H1 (cell line): ENCODE data around the gene TTC39A.

Experiments used
- EZH2 ChIP-seq: fragments of 200-600 bp; sonication (generic); IDR thresholded peaks from 2 replicates; pipeline ENCODE4 v1.7.1; 2012; ENCODE audit warnings: low read depth, mild to moderate bottlenecking, moderate library complexity, low read length, inconsistent platforms; ENCODE audit not compliant: severe bottlenecking
- JUND ChIP-seq: IDR thresholded peaks from 2 replicates; pipeline ENCODE4 v1.6.1; 2011; ENCODE audit warnings: mild to moderate bottlenecking, improper control_type of control experiment, low read length
- PHF8 ChIP-seq: fragments of 200-600 bp; sonication (generic); conservative IDR thresholded peaks from 2 replicates; pipeline ENCODE4 v1.7.1; 2012; ENCODE audit warnings: low read depth, mild to moderate bottlenecking, inconsistent platforms, low read length, moderate library complexity
- POLR2A ChIP-seq, 2 experiments: IDR thresholded peaks; 1 replicate in 1 of 2; 2 replicates in 1 of 2; pipeline ENCODE4 v1.6.1; 2011; ENCODE audit warnings: low read depth in 2 of 2, low read length in 2 of 2, mild to moderate bottlenecking in 2 of 2; ENCODE audit errors: control extremely low read depth in 1 of 2
- POLR2AphosphoS5 ChIP-seq: IDR thresholded peaks from 2 replicates; pipeline ENCODE4 v1.6.1; 2011; ENCODE audit warnings: low read depth, low read length
- TAF1 ChIP-seq: IDR thresholded peaks from 2 replicates; pipeline ENCODE4 v1.6.1; 2011; ENCODE audit warnings: mild to moderate bottlenecking, low read depth, low read length
- TF ChIP-seq, protein P1 (sequence below), 3 experiments: IDR thresholded peaks; 1 replicate in 2 of 3; 2 replicates in 1 of 3; pipeline versions ENCODE4 v1.5.1 to v1.6.1; 2011; ENCODE audit warnings: low read length in 3 of 3, mild to moderate bottlenecking in 3 of 3, inconsistent platforms in 2 of 3, low read depth in 1 of 3, moderate library complexity in 1 of 3; ENCODE audit not compliant: insufficient read depth in 1 of 3; ENCODE audit errors: control extremely low read depth in 1 of 3
- TF ChIP-seq, protein P2 (sequence below): IDR thresholded peaks from 2 replicates; pipeline ENCODE4 v1.6.1; 2012; ENCODE audit warnings: inconsistent platforms

DNA sequence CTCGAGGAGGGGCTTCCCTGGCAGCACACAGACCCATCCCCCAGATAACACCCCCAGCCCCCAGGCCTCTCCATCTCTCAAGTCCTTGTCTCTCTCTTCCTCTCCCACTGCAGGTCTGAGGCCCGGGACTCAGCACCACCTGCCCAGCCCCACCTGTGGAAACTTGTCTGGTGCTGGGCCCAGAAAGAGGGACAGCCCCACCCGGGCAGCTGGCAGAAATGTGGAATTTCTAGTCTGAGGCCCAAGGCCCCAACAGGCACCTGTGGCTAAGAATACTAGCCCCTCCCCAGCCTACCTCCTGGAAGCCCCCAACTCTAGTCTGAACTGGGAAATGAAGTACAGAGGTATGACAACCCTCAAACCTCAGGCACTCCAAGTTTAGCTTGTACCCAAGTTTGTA, 15.4 kb downstream of the TTC39A start:
- TF ChIP-seq JUND (no peak), TAF1 (no peak), PHF8 (no peak), POLR2AphosphoS5 (no peak), EZH2 (no peak), POLR2A (IDR thresholded peaks at IDR 0.05; ENCODE audit: control extremely low read depth in 1 of 2, low read depth in 2 of 2, low read length in 2 of 2) (no peak)
- TF ChIP-seq, protein P1, sequence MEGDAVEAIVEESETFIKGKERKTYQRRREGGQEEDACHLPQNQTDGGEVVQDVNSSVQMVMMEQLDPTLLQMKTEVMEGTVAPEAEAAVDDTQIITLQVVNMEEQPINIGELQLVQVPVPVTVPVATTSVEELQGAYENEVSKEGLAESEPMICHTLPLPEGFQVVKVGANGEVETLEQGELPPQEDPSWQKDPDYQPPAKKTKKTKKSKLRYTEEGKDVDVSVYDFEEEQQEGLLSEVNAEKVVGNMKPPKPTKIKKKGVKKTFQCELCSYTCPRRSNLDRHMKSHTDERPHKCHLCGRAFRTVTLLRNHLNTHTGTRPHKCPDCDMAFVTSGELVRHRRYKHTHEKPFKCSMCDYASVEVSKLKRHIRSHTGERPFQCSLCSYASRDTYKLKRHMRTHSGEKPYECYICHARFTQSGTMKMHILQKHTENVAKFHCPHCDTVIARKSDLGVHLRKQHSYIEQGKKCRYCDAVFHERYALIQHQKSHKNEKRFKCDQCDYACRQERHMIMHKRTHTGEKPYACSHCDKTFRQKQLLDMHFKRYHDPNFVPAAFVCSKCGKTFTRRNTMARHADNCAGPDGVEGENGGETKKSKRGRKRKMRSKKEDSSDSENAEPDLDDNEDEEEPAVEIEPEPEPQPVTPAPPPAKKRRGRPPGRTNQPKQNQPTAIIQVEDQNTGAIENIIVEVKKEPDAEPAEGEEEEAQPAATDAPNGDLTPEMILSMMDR (IDR thresholded peaks at IDR 0.05; ENCODE audit: control extremely low read depth in 1 of 3, insufficient read depth in 1 of 3, low read depth in 1 of 3, low read length in 3 of 3) = no peak
- TF ChIP-seq, protein P2, sequence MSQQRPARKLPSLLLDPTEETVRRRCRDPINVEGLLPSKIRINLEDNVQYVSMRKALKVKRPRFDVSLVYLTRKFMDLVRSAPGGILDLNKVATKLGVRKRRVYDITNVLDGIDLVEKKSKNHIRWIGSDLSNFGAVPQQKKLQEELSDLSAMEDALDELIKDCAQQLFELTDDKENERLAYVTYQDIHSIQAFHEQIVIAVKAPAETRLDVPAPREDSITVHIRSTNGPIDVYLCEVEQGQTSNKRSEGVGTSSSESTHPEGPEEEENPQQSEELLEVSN = no peak
